Measurements from ENCODE around the gene LRTM1.

LRTM1 gene

GRCh38 chr3:54877730-54878129 lies 50.1 kb downstream of the LRTM1 start:
- Mint-ChIP-seq H3K4me3 (no peak overlapping the region), H3K36me3 (ENCODE audit: insufficient read depth) (no peaks in the 10 kb centered on the region), H3K9me3 (peaks cover 13% of the 10 kb centered on the region), H3K27me3 (no peaks in the 10 kb centered on the region), H3K27ac (ENCODE audit: low read depth) (no peak overlapping the region), H3K4me1 (no peaks in the 10 kb centered on the region)
- no peak for DNase-seq (ENCODE audit: low spot score in 2 of 2)
- ATAC-seq (replicated peaks; ENCODE audit: extremely low read depth, poor library complexity, severe bottlenecking) = no peak

- H3K9me3 Mint-ChIP-seq = peaks cover 17% of the 10 kb centered on the region
- H3K36me3 Mint-ChIP-seq (ENCODE audit: insufficient read depth) = no peaks in the 10 kb centered on the region
- H3K27me3 Mint-ChIP-seq = no peaks in the 10 kb centered on the region
- ATAC-seq (replicated peaks; ENCODE audit: extremely low read depth, poor library complexity, severe bottlenecking) = no peak
- no peak overlapping the region for H3K27ac Mint-ChIP-seq (ENCODE audit: low read depth)
- H3K4me1 Mint-ChIP-seq = no peaks in the 10 kb centered on the region
- no peak overlapping the region for H3K4me3 Mint-ChIP-seq
- DNase-seq (ENCODE audit: low spot score in 2 of 2) = no peak
These were observed 51.2 kb downstream of the LRTM1 start for GRCh38 chr3:54876694-54877093.

DNA sequence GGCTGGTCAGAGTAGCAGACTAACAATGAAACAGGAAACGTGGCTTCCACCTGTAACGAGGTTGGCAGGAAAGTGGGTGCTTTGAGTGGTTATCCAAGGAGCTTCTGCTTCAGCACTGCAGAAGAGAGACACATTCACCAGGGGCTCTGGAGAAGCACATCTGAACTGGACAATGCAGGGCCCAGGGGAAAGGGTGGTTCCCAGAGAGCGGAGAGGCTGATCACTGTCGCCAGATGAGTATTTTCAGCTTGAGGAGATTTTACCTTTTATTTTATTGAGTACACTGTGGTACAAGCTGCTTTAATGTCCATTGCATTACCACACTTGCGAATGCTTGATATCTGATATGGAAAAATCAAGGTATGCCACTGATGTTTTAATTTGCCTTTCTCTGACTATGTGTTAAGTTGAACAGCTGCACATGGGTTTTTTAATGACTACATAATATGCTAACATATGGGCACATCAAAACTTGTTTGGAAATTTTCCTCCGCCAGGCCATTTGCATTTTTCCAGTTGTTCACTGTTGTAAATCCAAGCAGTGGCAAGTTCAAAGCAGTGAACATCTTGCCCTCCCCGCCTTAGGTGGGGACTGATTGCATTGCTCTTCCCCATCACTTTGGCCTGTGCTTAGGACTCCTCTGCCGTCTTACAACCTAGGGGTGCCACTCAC lies 52.1 kb downstream of the LRTM1 start:
- Mint-ChIP-seq H3K9me3 (peaks cover 17% of the 10 kb centered on the region), H3K27me3 (no peaks in the 10 kb centered on the region)

DNA sequence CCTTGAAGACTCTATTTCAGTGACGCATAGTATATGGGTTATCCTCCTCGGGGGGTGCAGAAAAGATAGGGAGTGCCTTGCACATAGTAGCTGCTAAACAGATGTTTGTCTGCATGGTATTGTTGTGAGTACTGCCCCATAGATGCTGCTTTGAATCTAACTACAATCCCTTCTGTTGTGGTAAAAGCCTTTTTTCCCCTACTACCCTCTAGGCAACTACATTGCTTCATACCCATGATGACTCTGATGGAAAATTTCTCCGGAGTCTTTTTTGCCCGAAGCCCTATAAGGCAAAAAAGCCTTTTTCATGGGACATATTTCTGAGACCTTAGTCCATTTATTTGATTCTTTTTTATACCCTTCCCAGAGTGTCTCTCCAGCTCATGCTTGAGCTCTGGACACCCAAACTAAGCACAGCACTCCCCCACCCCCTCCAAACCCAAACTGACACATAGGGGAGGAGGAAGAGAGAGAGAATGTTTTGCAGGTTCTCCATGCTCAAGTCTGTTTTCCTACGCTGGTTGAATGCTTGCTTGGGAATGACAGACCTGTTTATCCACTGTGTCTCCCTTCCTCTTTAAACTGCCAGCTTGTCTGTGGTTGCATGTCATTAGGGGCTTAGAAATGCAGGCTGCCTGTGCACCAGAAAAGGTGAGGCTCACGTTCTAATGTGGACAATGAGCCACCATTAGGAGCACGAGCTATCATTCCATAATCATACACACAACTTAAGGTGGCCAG lies 52.9 kb downstream of the LRTM1 start:
- H3K27me3 Mint-ChIP-seq = no peaks in the 10 kb centered on the region
- H3K27ac Mint-ChIP-seq (ENCODE audit: low read depth) = no peak overlapping the region
- peaks cover 17% of the 10 kb centered on the region for H3K9me3 Mint-ChIP-seq
- H3K4me1 Mint-ChIP-seq = no peaks in the 10 kb centered on the region
- DNase-seq (ENCODE audit: low spot score in 2 of 2) (no peak), ATAC-seq (replicated peaks; ENCODE audit: extremely low read depth, poor library complexity, severe bottlenecking) (no peak)
- no peak overlapping the region for H3K4me3 Mint-ChIP-seq
- no peaks in the 10 kb centered on the region for H3K36me3 Mint-ChIP-seq (ENCODE audit: insufficient read depth)

More for the DNA sequence above, 52.1 kb downstream of the LRTM1 start:
- DNase-seq (ENCODE audit: low spot score in 2 of 2) (no peak), ATAC-seq (replicated peaks; ENCODE audit: extremely low read depth, poor library complexity, severe bottlenecking) (no peak)
- H3K4me3 Mint-ChIP-seq = no peak overlapping the region
- no peaks in the 10 kb centered on the region for H3K4me1 Mint-ChIP-seq
- no peak overlapping the region for H3K27ac Mint-ChIP-seq (ENCODE audit: low read depth)
- H3K36me3 Mint-ChIP-seq (ENCODE audit: insufficient read depth) = no peaks in the 10 kb centered on the region

- no peak for DNase-seq (ENCODE audit: low spot score in 2 of 2)
- no peak for ATAC-seq (replicated peaks; ENCODE audit: extremely low read depth, poor library complexity, severe bottlenecking)
- no peaks in the 10 kb centered on the region for H3K4me1 Mint-ChIP-seq
- H3K27me3 Mint-ChIP-seq = no peaks in the 10 kb centered on the region
- H3K4me3 Mint-ChIP-seq = no peak overlapping the region
- H3K36me3 Mint-ChIP-seq (ENCODE audit: insufficient read depth) = no peaks in the 10 kb centered on the region
- H3K9me3 Mint-ChIP-seq = peaks cover 17% of the 10 kb centered on the region
- no peak overlapping the region for H3K27ac Mint-ChIP-seq (ENCODE audit: low read depth)
These were observed 54.5 kb downstream of the LRTM1 start for GRCh38 chr3:54873059-54874010.

- DNase-seq (ENCODE audit: low spot score in 2 of 2) = no peak
- no peak overlapping the region for H3K27ac Mint-ChIP-seq (ENCODE audit: low read depth)
These were observed 56.0 kb downstream of the LRTM1 start for GRCh38 chr3:54871867-54872266.

DNA sequence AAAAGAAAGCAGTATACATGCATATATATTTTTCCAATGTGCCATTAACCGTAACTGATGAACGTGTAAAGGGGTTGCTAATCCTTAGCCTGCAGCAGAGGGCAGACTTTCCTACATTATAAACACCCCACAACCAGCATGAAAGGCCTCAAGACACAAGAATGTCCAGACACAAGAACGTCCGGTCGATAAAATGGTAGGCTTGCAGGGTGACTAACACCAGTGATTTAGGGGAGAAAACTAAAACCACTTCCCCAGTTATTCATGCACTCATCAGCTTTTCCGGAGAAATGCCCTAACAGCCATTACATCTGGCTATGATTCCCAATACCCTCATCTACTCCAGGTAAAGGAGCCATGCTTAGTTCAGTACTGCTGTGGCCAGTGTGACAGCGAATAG lies 57.4 kb downstream of the LRTM1 start:
- Mint-ChIP-seq H3K36me3 (ENCODE audit: insufficient read depth) (no peaks in the 10 kb centered on the region), H3K4me3 (no peak overlapping the region), H3K27me3 (no peaks in the 10 kb centered on the region), H3K9me3 (peaks cover 17% of the 10 kb centered on the region), H3K4me1 (no peaks in the 10 kb centered on the region), H3K27ac (ENCODE audit: low read depth) (no peak overlapping the region)
- DNase-seq (ENCODE audit: low spot score in 2 of 2) = no peak
- no peak for ATAC-seq (replicated peaks; ENCODE audit: extremely low read depth, poor library complexity, severe bottlenecking)

More at GRCh38 chr3:54871867-54872266, 56.0 kb downstream of the LRTM1 start:
- no peaks in the 10 kb centered on the region for H3K27me3 Mint-ChIP-seq
- H3K4me3 Mint-ChIP-seq = no peak overlapping the region
- ATAC-seq (replicated peaks; ENCODE audit: extremely low read depth, poor library complexity, severe bottlenecking) = no peak
- H3K36me3 Mint-ChIP-seq (ENCODE audit: insufficient read depth) = no peaks in the 10 kb centered on the region
- no peaks in the 10 kb centered on the region for H3K4me1 Mint-ChIP-seq
- H3K9me3 Mint-ChIP-seq = peaks cover 17% of the 10 kb centered on the region

Measured in central memory CD8-positive, alpha-beta T cell (primary cell).